Natural killer cell (primary cell): ENCODE data around the gene ATP5PF. TPM values are rescaled to one million over a fixed set of nuclear protein-coding genes. Genes with fewer than 3 reads are reported as not detected.
"Not testable (repeated sequence)": the region's sequence is repeated elsewhere in the genome, so short reads cannot be mapped to it uniquely, and the experiment has no call there.

ENCODE experiments used
- ATAC-seq, 3 donors: fragments of 150-1000 bp in 2 of 3; fragments of 200-7000 bp in 1 of 3; cut with Tn5 transposase; 1 replicate in 1 of 3; 2 replicates in 2 of 3; pipeline ENCODE4 v1.10.0; 2021; ENCODE audit warnings: mild to moderate bottlenecking in 2 of 3, moderate library complexity in 2 of 3
- DNase-seq, 2 donors: peaks; one replicate each; pipeline versions ENCODE4 v3.0.0 to v3.0.0-alpha.2; 2013 to 2021; ENCODE audit warnings: mixed read lengths in 1 of 2
- H3K27ac ChIP-seq: one replicate; pipeline ENCODE4 v1.5.1; 2013; ENCODE audit warnings: mild to moderate bottlenecking, low read length
- H3K27me3 ChIP-seq: one replicate; pipeline ENCODE4 v1.6.1; 2013; ENCODE audit warnings: low read length; ENCODE audit not compliant: control insufficient read depth, insufficient read depth
- H3K36me3 ChIP-seq: one replicate; pipeline ENCODE4 v1.6.1; 2013; ENCODE audit warnings: low read length; ENCODE audit not compliant: control insufficient read depth, insufficient read depth
- H3K4me1 ChIP-seq: one replicate; pipeline ENCODE4 v1.6.1; 2013; ENCODE audit warnings: low read length; ENCODE audit not compliant: control insufficient read depth, insufficient read depth
- H3K4me3 ChIP-seq: one replicate; pipeline ENCODE4 v1.5.1; 2013; ENCODE audit warnings: low read length
- H3K9me3 ChIP-seq: one replicate; pipeline ENCODE4 v1.6.1; 2013; ENCODE audit warnings: low read length; ENCODE audit not compliant: control insufficient read depth, insufficient read depth
- H3K27ac Mint-ChIP-seq, 2 donors: one replicate each; pipeline ENCODE4 v1.8.0; 2022; ENCODE audit warnings: mild to moderate bottlenecking in 2 of 2, mixed read lengths in 2 of 2, moderate library complexity in 1 of 2
- H3K27me3 Mint-ChIP-seq, 2 donors: one replicate each; pipeline ENCODE4 v1.8.0; 2022; ENCODE audit warnings: low read depth in 2 of 2, mixed read lengths in 2 of 2
- H3K36me3 Mint-ChIP-seq: one replicate; pipeline ENCODE4 v1.8.0; 2022; ENCODE audit warnings: mixed read lengths
- H3K4me1 Mint-ChIP-seq, 2 donors: one replicate each; pipeline ENCODE4 v1.8.0; 2022; ENCODE audit warnings: mixed read lengths in 2 of 2
- H3K4me3 Mint-ChIP-seq: one replicate; pipeline ENCODE4 v1.8.0; 2022; ENCODE audit warnings: mild to moderate bottlenecking, moderate library complexity, mixed read lengths
- H3K9me3 Mint-ChIP-seq, 2 donors: one replicate each; pipeline ENCODE4 v1.8.0; 2022; ENCODE audit warnings: mixed read lengths in 2 of 2
- CTCF ChIP-seq: fragments of 200-600 bp; IDR thresholded peaks from one replicate; pipeline ENCODE4 v1.8.0; 2022; ENCODE audit warnings: antibody characterized with exemption
- WGBS: methylation state at CpG from one replicate; pipeline ENCODE4 v1.1.7; 2013; ENCODE audit warnings: missing lambda C conversion rate; ENCODE audit not compliant: insufficient coverage; 5-methylcytosine and 5-hydroxymethylcytosine counted together
- intact Hi-C: fragments of 100-400 bp; cut with micrococcal nuclease; formaldehyde crosslinking; loops from one replicate; pipeline ENCODE4 v1.14.2; 2022
- total RNA-seq, 4 donors: library from RNA; stranded (reverse); fragments of 120-200 nt in 1 of 4; gene quantifications; one replicate each; pipeline versions ENCODE4 v1.2.3 to v1.2.4, GENCODE V29; 2013 to 2022

Gene ATP5PF
- total RNA-seq, 3 donors from 2014 or later (not counting 1 experiment from before 2014, with no cell fraction given): 36.2 to 41.6 (median 36.4) TPM

- Histone ChIP-seq H3K4me1 (no peaks in the 10 kb centered on the region), H3K36me3 (no peaks in the 10 kb centered on the region), H3K27ac (no peak overlapping the region), H3K27me3 (no peaks in the 10 kb centered on the region), H3K9me3 (no peaks in the 10 kb centered on the region), H3K4me3 (no peak overlapping the region)
- Mint-ChIP-seq H3K4me3 (no peak overlapping the region), H3K27me3 (no peaks in the 10 kb centered on the region), H3K9me3 (no peaks in the 10 kb centered on the region), H3K4me1 (no peaks in the 10 kb centered on the region), H3K27ac (no peak overlapping the region), H3K36me3 (no peaks in the 10 kb centered on the region)
- ATAC-seq: peak in 2 of 3 donors; percentile 60 to 61
- DNase-seq: peak; percentile 20 to 78
- WGBS: 66% methylated on average over 5 of the region's 7 CpGs
- TF ChIP-seq CTCF: peak; percentile 96
- intact Hi-C loops: loop anchor here (1.0 kb wide), 1 partner anchor 100 kb away; no protein-coding TSS in a partner anchor
Measured at GRCh38 chr21:25708467-25709065, 26.1 kb downstream of the ATP5PF start.

- Histone ChIP-seq H3K4me3 (no peak overlapping the region), H3K27ac (no peak overlapping the region), H3K4me1 (no peaks in the 10 kb centered on the region), H3K27me3 (no peaks in the 10 kb centered on the region), H3K9me3 (no peaks in the 10 kb centered on the region), H3K36me3 (no peaks in the 10 kb centered on the region)
- TF ChIP-seq CTCF: no peak
- no CpG with 5 or more reads among the region's 4 CpGs for whole genome bisulfite sequencing
- no peaks in the 10 kb centered on the region for H3K4me1 Mint-ChIP-seq
- H3K27me3 Mint-ChIP-seq: no peaks in the 10 kb centered on the region
- no peak for DNase-seq
- intact Hi-C loops: no loop called here
- H3K27ac Mint-ChIP-seq: no peak overlapping the region
- no peaks in the 10 kb centered on the region for H3K36me3 Mint-ChIP-seq
- H3K4me3 Mint-ChIP-seq: no peak overlapping the region
- no peaks in the 10 kb centered on the region for H3K9me3 Mint-ChIP-seq
- ATAC-seq: no peak
Measured at GRCh38 chr21:25701529-25701928, 33.2 kb downstream of the ATP5PF start.

DNA sequence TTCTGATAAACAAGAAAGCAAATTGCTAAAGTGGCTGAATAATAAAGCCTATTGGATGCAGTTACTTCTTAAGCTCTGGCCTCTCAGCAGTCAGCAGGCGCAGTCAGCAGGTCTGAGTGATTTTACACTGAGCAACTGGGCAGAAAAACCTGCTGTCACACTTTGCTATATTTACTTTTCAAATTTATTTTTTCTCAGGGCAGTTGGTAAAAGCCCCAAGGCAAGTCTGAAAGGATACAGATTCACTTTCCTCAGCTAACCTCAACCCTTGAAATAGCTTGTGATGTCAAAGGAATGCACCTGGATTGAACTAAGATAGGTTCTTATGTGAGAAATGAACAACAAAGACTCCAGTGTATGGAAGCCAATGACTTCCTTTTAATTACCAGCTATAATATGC lies 34.0 kb downstream of the ATP5PF start:
- Mint-ChIP-seq H3K27me3 (no peaks in the 10 kb centered on the region), H3K4me1 (no peaks in the 10 kb centered on the region), H3K27ac (no peak overlapping the region), H3K9me3 (no peaks in the 10 kb centered on the region), H3K36me3 (no peaks in the 10 kb centered on the region), H3K4me3 (no peak overlapping the region)
- no peak for DNase-seq
- no peak for ATAC-seq
- TF ChIP-seq CTCF: no peak
- Histone ChIP-seq H3K4me1 (no peaks in the 10 kb centered on the region), H3K9me3 (no peaks in the 10 kb centered on the region), H3K27ac (no peak overlapping the region), H3K4me3 (no peak overlapping the region), H3K36me3 (no peaks in the 10 kb centered on the region), H3K27me3 (no peaks in the 10 kb centered on the region)
- intact Hi-C loops: no loop called here
- 88% methylated on average over 1 of the region's 1 CpG for WGBS

- H3K27me3 ChIP-seq, H3K9me3 ChIP-seq, H3K36me3 Mint-ChIP-seq, H3K27ac Mint-ChIP-seq, H3K4me3 ChIP-seq, ATAC-seq, H3K9me3 Mint-ChIP-seq, H3K36me3 ChIP-seq, DNase-seq, H3K4me1 Mint-ChIP-seq, H3K4me3 Mint-ChIP-seq, intact Hi-C loops, H3K27me3 Mint-ChIP-seq, H3K27ac ChIP-seq, H3K4me1 ChIP-seq: not testable (repeated sequence)
- WGBS: 95% methylated on average over 36 of the region's 36 CpGs
Measured at GRCh38 chr21:25695461-25695860, 39.2 kb downstream of the ATP5PF start.
